A673 (cell line): Measurements from ENCODE around the gene SERPINH1. TPM values are rescaled to one million over a fixed set of nuclear protein-coding genes. Genes with fewer than 3 reads are reported as not detected.

Experiments used
- BruUV-seq: library from RNA; stranded (reverse); fragments of 400-500 nt; replicated peaks from 2 replicates; lab custom pipeline; 2021; lab: Mats Ljungman, UMichigan
- CTCF ChIA-PET: fragments of 300-600 bp; sonication (Branson Sonifier 250); formaldehyde crosslinking; loops from one replicate; lab custom pipeline; 2022; ENCODE audit warnings: antibody characterized with exemption; lab: Charles Lee
- POLR2A ChIA-PET: fragments of 300-600 bp; sonication (Branson Sonifier 250); formaldehyde crosslinking; loops from one replicate; lab custom pipeline; 2022; ENCODE audit warnings: antibody characterized with exemption; ENCODE audit not compliant: low non-redundant PET; lab: Charles Lee
- DNase-seq: peaks from one replicate; pipeline ENCODE4 v3.0.0-alpha.2; 2015; ENCODE audit warnings: low spot score
- H3K27ac ChIP-seq: fragments of 200-600 bp; sonication (generic); 2 replicates; pipeline ENCODE4 v1.5.1; 2016; ENCODE audit warnings: mixed run types, low read depth, mild to moderate bottlenecking, mixed read lengths, antibody characterized with exemption, low read length; ENCODE audit not compliant: poor library complexity, severe bottlenecking
- H3K27me3 ChIP-seq: fragments of 200-600 bp; sonication (generic); replicated peaks from 2 replicates; pipeline ENCODE4 v1.6.1; 2017; ENCODE audit warnings: mixed run types, low read depth, mild to moderate bottlenecking, mixed read lengths, antibody characterized with exemption, low read length; ENCODE audit not compliant: insufficient read depth, poor library complexity
- H3K36me3 ChIP-seq: fragments of 200-600 bp; sonication (generic); 2 replicates; pipeline ENCODE4 v1.6.1; 2016; ENCODE audit warnings: mixed run types, mild to moderate bottlenecking, mixed read lengths, antibody characterized with exemption, low read length; ENCODE audit not compliant: insufficient read depth, poor library complexity, severe bottlenecking
- H3K4me1 ChIP-seq: fragments of 200-600 bp; sonication (generic); 2 replicates; pipeline ENCODE4 v1.6.1; 2017; ENCODE audit warnings: mixed run types, mild to moderate bottlenecking, mixed read lengths, antibody characterized with exemption, low read length; ENCODE audit not compliant: insufficient read depth, poor library complexity, severe bottlenecking
- H3K4me3 ChIP-seq: fragments of 200-600 bp; sonication (generic); 2 replicates; pipeline ENCODE4 v1.5.1; 2016; ENCODE audit warnings: low read depth, mixed run types, mild to moderate bottlenecking, mixed read lengths, low read length; ENCODE audit not compliant: poor library complexity, severe bottlenecking
- H3K9me3 ChIP-seq: fragments of 200-600 bp; sonication (generic); 2 replicates; pipeline ENCODE4 v1.6.1; 2016; ENCODE audit warnings: mixed run types, low read depth, mild to moderate bottlenecking, mixed read lengths, antibody characterized with exemption, low read length; ENCODE audit not compliant: poor library complexity, severe bottlenecking
- EZH2 ChIP-seq: fragments of 200-600 bp; sonication (generic); IDR thresholded peaks from 2 replicates; pipeline ENCODE4 v1.6.1; 2017; ENCODE audit warnings: borderline replicate concordance, low read depth, mild to moderate bottlenecking, mixed read lengths, antibody characterized with exemption, low read length; ENCODE audit not compliant: poor library complexity, severe bottlenecking
- intact Hi-C: fragments of 100-400 bp; cut with micrococcal nuclease; formaldehyde crosslinking; loops from one replicate; pipeline ENCODE4 v1.10.0; 2022; ENCODE audit not compliant: unreplicated experiment
- total RNA-seq: library from RNA; stranded (reverse); gene quantifications from 2 replicates; pipeline ENCODE4 v1.2.3, GENCODE V29; 2021
- TF ChIP-seq, protein P1 (sequence below): fragments of 300-800, 200-600 bp; sonication (generic); conservative IDR thresholded peaks from 2 replicates; pipeline ENCODE4 v1.5.1; 2017; ENCODE audit warnings: low read depth, mild to moderate bottlenecking, antibody characterized with exemption, low read length, moderate library complexity, mixed read lengths

SERPINH1 gene
- total RNA-seq, 1 experiment from 2014 or later: 268 TPM

DNA sequence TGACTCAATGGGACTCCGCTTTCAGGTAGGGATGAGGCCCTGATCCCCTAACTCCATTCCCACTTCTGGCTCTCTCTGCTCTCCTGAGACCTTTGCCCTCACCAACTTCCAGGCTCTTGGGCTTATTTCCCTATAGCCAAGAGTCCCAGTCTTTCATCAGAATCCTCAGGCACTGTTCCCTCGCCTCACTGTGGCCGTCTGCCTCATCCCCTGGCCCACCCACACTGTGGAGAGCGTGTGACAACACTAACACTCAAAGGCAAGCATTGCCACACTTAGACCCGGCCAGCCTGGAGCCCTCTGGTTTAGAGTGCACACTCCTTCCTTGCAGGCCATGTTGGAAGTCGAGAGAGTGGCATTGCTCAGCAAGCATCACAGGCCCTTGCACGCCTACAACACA, 27.0 kb downstream of the SERPINH1 start:
- intact Hi-C loops: no loop called here
- H3K27me3 ChIP-seq: no peaks in the 10 kb centered on the region
- no peaks in the 10 kb centered on the region for H3K36me3 ChIP-seq
- ChIA-PET POLR2A (no interaction called here), CTCF (no interaction called here)
- BruUV-seq: no TSS peak
- TF ChIP-seq, protein P1, sequence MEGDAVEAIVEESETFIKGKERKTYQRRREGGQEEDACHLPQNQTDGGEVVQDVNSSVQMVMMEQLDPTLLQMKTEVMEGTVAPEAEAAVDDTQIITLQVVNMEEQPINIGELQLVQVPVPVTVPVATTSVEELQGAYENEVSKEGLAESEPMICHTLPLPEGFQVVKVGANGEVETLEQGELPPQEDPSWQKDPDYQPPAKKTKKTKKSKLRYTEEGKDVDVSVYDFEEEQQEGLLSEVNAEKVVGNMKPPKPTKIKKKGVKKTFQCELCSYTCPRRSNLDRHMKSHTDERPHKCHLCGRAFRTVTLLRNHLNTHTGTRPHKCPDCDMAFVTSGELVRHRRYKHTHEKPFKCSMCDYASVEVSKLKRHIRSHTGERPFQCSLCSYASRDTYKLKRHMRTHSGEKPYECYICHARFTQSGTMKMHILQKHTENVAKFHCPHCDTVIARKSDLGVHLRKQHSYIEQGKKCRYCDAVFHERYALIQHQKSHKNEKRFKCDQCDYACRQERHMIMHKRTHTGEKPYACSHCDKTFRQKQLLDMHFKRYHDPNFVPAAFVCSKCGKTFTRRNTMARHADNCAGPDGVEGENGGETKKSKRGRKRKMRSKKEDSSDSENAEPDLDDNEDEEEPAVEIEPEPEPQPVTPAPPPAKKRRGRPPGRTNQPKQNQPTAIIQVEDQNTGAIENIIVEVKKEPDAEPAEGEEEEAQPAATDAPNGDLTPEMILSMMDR: no peak
- TF ChIP-seq EZH2: no peak
- H3K4me3 ChIP-seq: no peak overlapping the region
- no peaks in the 10 kb centered on the region for H3K9me3 ChIP-seq
- no peak overlapping the region for H3K27ac ChIP-seq
- no peak for DNase-seq
- peaks cover 3% of the 10 kb centered on the region for H3K4me1 ChIP-seq

DNA sequence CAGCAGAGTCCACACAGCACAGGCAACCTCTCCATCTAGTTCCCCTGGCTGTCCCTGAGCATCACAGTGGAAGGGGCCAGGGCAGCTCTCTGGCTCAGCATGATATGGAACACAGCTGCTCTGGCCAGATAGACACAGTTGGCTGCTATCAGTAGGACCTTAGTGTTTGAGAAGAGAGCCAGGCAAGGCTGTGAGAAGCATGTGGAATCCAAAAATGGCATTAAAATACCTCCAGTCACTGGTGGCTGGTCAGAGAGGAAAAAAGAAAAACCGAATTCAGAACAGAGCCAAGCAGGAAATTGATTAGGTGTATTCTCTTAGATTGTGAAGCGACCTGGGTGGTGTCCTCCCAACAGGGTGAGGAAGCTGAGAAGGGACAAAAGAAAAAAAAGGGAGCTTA, 27.9 kb downstream of the SERPINH1 start:
- Histone ChIP-seq H3K36me3 (no peaks in the 10 kb centered on the region), H3K4me3 (no peak overlapping the region), H3K4me1 (no peaks in the 10 kb centered on the region), H3K27ac (no peak overlapping the region), H3K27me3 (no peaks in the 10 kb centered on the region), H3K9me3 (no peaks in the 10 kb centered on the region)
- no peak for DNase-seq
- BruUV-seq: no TSS peak
- ChIA-PET CTCF (no interaction called here), POLR2A (no interaction called here)
- no peak for TF ChIP-seq EZH2
- TF ChIP-seq, protein P1: no peak
- intact Hi-C loops: loop anchor here (10.0 kb wide), 1 partner anchor 115 kb away; no protein-coding TSS in a partner anchor

DNA sequence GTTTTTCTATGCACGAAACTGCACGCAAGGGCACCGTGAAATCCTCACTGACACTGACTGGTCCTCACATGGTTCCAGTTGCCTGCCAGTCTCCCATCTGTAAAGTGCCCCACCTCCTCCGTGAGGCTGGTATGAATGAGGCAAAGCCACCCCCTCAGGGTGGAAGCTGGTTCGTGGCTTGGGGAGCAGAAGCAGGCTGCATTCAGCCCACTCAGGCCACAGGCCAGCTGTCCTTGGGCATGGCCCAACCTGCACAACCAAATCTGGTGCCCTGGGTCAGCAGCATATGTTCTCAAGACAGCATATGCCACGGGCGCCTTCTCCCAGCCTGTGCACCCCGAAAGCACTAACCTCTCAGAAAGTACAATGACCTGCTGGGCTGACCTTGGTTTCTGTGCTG, 29.3 kb downstream of the SERPINH1 start:
- BruUV-seq: no TSS peak
- TF ChIP-seq, protein P1: no peak
- no peak for TF ChIP-seq EZH2
- Histone ChIP-seq H3K4me3 (no peak overlapping the region), H3K36me3 (no peaks in the 10 kb centered on the region), H3K9me3 (no peaks in the 10 kb centered on the region), H3K27me3 (no peaks in the 10 kb centered on the region), H3K4me1 (no peaks in the 10 kb centered on the region), H3K27ac (no peak overlapping the region)
- ChIA-PET CTCF (no interaction called here), POLR2A (interaction anchor here (0.6 kb wide), 1 partner anchor 13 kb away, joined by 4 read pairs; no protein-coding TSS in a partner anchor)
- no peak for DNase-seq
- intact Hi-C loops: loop anchor here (10.0 kb wide), 1 partner anchor 113 kb away; no protein-coding TSS in a partner anchor
